Spleen (tissue), 11 donors: ENCODE measurements around the gene MAGI3. TPM values are rescaled to one million over a fixed set of nuclear protein-coding genes. Genes with fewer than 3 reads are reported as not detected.

ENCODE experiments used
- DNase-seq: peaks from one replicate; pipeline ENCODE4 v3.0.0-alpha.2; 2020
- H3K27ac ChIP-seq, 8 donors: fragments of 200-600 bp; sonication (generic) in 7 of 8; 1 replicate in 4 of 8; 2 replicates in 4 of 8; pipeline versions ENCODE4 v1.5.0 to v1.8.0; 2016 to 2021; ENCODE audit warnings: inconsistent platforms in 4 of 8, mild to moderate bottlenecking in 4 of 8, moderate library complexity in 1 of 8
- H3K27me3 ChIP-seq, 7 donors: fragments of 200-600 bp; sonication (generic) in 6 of 7; replicated peaks in 1 of 7; 1 replicate in 4 of 7; 2 replicates in 3 of 7; pipeline versions ENCODE4 v1.5.0 to v1.8.0; 2016 to 2021; ENCODE audit warnings: inconsistent platforms in 3 of 7, mild to moderate bottlenecking in 1 of 7
- H3K36me3 ChIP-seq, 6 donors: fragments of 200-600 bp; sonication (generic) in 5 of 6; 1 replicate in 4 of 6; 2 replicates in 2 of 6; pipeline versions ENCODE4 v1.5.0 to v1.8.0; 2016 to 2021; ENCODE audit warnings: inconsistent platforms in 2 of 6
- H3K4me1 ChIP-seq, 6 donors: fragments of 200-600 bp; sonication (generic) in 5 of 6; 1 replicate in 3 of 6; 2 replicates in 3 of 6; pipeline versions ENCODE4 v1.5.0 to v1.8.0; 2016 to 2021; ENCODE audit warnings: inconsistent platforms in 3 of 6
- H3K4me3 ChIP-seq, 8 donors: fragments of 200-600 bp; sonication (generic) in 7 of 8; 1 replicate in 4 of 8; 2 replicates in 4 of 8; pipeline versions ENCODE4 v1.5.0 to v1.8.0; 2016 to 2021; ENCODE audit warnings: inconsistent platforms in 4 of 8, mild to moderate bottlenecking in 4 of 8, moderate library complexity in 2 of 8
- H3K9me3 ChIP-seq, 8 donors: fragments of 200-600 bp; sonication (generic) in 7 of 8; 1 replicate in 4 of 8; 2 replicates in 4 of 8; pipeline versions ENCODE4 v1.5.0 to v1.8.0; 2016 to 2021; ENCODE audit warnings: inconsistent platforms in 4 of 8
- POLR2A ChIP-seq, 3 donors: fragments of 450-650 bp; IDR thresholded peaks; one replicate each; pipeline ENCODE4 v1.5.1; 2017; ENCODE audit warnings: antibody characterized with exemption in 3 of 3, mild to moderate bottlenecking in 1 of 3
- POLR2AphosphoS5 ChIP-seq, 3 donors: sonication (generic); formaldehyde crosslinking; IDR thresholded peaks; one replicate each; pipeline ENCODE4 v1.5.1; 2017; ENCODE audit warnings: antibody characterized with exemption in 3 of 3
- WGBS, 5 donors: extraction: QIAGEN DNeasy Blood & Tissue Kit in 3 of 5; methylation state at CpG; one replicate each; pipeline versions ENCODE4 v1.1.5 to v1.1.7; 2013 to 2018; 5-methylcytosine and 5-hydroxymethylcytosine counted together
- intact Hi-C: fragments of 100-400 bp; cut with DNase I; formaldehyde crosslinking; loops from one replicate; pipeline ENCODE4 v1.15.0; 2023; ENCODE audit warnings: low total_unique reads
- polyA plus RNA-seq, 3 donors: library from polyadenylated mRNA; stranded (reverse); fragments of 200-250 nt; gene quantifications; one replicate each; pipeline ENCODE4 v1.2.1, GENCODE V29; 2013
- total RNA-seq, 7 donors: library from RNA; depleted of rRNA in 3 of 7; stranded (reverse); fragments of >200 nt in 3 of 7; fragmentation: NEBNext Ultra II Directional in 4 of 7; extraction: Animal tissue kit (Norgen Biotek cat#: 25700) in 4 of 7; gene quantifications; one replicate each; pipeline versions ENCODE4 v1.1.0 to v1.2.1, GENCODE V29; 2016 to 2021
- TF ChIP-seq, protein P1 (sequence below), 11 experiments: fragments of 200-600 bp in 7 of 11; fragments of 450-650 bp in 4 of 11; sonication (generic) in 4 of 11; IDR thresholded peaks in 8 of 11; conservative IDR thresholded peaks in 3 of 11; 1 replicate in 7 of 11; 2 replicates in 4 of 11; pipeline versions ENCODE4 v1.4.0 to v1.8.0; 2016 to 2021; ENCODE audit warnings: antibody characterized with exemption in 11 of 11, inconsistent platforms in 4 of 11, mild to moderate bottlenecking in 1 of 11
- donor health status: healthy with polysubstance abuse.
- donor health status: DM: no; HTN: no; CAD: no; lungs with moderate emphysema.
- donor health status: DM: no; HTN: no; CAD: no.
- donor health status: Bipolar disorder and iron deficiency.
- donor health status: healthy.
- donor health status: DM: no; HTN: no; CAD: no.
- donor health status: DM: yes; HTN: yes; CAD: no.

MAGI3 gene
- total and polyA plus RNA-seq, 10 donors: 0.74 to 16.3 (median 9.9) TPM

DNA sequence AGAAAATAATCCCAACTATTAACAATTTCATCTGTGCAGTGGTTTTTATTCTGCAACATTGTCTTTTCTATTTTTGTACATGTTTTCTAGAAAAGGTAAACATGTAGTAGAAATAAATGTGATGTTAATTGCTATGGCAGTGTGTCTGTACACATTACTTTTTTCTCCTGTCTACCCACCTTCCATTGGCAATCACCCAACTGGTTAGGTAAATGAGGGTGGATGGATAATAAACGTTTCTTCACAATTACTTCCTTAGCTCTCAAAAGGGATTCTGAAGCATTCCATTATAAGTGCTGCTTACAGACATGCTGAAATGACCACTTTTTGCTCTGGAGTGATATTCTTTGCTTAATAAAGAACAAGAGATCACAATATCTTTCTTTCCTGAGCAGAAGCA lies 61.4 kb downstream of the MAGI3 start:
- no peak overlapping the region for H3K4me3 ChIP-seq
- WGBS, 5 donors: 0 to 18% (median 6%) methylated on average over 1 of the region's 1 CpG
- no peaks in the 10 kb centered on the region for H3K36me3 ChIP-seq
- H3K27me3 ChIP-seq: no peaks in the 10 kb centered on the region
- TF ChIP-seq, protein P1, sequence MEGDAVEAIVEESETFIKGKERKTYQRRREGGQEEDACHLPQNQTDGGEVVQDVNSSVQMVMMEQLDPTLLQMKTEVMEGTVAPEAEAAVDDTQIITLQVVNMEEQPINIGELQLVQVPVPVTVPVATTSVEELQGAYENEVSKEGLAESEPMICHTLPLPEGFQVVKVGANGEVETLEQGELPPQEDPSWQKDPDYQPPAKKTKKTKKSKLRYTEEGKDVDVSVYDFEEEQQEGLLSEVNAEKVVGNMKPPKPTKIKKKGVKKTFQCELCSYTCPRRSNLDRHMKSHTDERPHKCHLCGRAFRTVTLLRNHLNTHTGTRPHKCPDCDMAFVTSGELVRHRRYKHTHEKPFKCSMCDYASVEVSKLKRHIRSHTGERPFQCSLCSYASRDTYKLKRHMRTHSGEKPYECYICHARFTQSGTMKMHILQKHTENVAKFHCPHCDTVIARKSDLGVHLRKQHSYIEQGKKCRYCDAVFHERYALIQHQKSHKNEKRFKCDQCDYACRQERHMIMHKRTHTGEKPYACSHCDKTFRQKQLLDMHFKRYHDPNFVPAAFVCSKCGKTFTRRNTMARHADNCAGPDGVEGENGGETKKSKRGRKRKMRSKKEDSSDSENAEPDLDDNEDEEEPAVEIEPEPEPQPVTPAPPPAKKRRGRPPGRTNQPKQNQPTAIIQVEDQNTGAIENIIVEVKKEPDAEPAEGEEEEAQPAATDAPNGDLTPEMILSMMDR (IDR thresholded peaks at IDR 0.05 in 8 of 11, conservative IDR thresholded peaks at IDR 0.05 in 3 of 11): no peak
- TF ChIP-seq POLR2A (IDR thresholded peaks at IDR 0.05) (no peak), POLR2AphosphoS5 (IDR thresholded peaks at IDR 0.05) (no peak)
- no peak for DNase-seq
- H3K4me1 ChIP-seq: no peaks in the 10 kb centered on the region
- intact Hi-C loops: loop anchor here (10.0 kb wide), 1 partner anchor 307 kb away; no protein-coding TSS in a partner anchor
- no peaks in the 10 kb centered on the region for H3K9me3 ChIP-seq
- no peak overlapping the region for H3K27ac ChIP-seq

DNA sequence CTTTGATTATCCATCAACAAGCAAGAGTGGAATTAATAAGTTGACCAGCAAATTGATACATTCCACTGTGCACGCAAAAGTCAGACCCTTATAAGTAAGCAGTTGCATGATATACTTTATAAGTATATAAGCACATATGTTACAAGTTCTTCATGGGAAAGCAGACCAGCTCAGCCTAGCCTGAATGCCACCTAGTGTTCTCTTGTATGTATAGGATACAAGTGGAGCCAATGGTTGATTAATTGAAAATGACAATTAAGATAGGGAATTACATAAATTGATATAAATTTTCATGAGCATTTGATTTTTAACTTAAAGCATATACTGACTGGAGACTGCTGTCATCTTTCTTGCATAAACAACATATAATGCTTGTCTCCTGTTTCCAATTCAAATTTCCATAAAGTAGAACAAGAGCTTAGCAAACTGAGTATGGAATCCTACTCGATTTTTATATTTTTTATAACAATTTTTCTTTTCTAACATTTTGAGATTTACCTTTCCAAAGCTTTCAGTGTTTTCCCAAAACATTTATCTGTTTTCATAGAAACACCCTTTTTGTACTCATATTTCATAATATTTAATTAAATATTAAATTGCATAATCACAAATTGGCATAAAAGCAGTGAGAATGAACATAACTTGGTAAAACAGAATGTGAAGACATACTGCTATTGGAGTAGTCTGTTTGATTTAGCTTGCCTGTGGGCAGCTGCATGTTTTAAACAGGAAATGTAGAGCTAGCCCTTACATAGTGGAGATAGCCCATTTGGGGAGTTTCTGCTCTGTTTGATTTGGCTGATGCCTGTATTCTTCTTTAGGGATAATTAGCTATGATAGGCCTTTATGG lies 62.8 kb downstream of the MAGI3 start:
- 68 to 76% (median 75%) methylated on average over 2 of the region's 2 CpGs for WGBS, 5 donors
- no peaks in the 10 kb centered on the region for H3K36me3 ChIP-seq
- TF ChIP-seq, protein P1 (IDR thresholded peaks at IDR 0.05 in 8 of 11, conservative IDR thresholded peaks at IDR 0.05 in 3 of 11): peak in 6 of 11 experiments; percentile 1 to 44 (median 28)
- no peak for TF ChIP-seq POLR2A (IDR thresholded peaks at IDR 0.05)
- no peak for TF ChIP-seq POLR2AphosphoS5 (IDR thresholded peaks at IDR 0.05)
- H3K4me1 ChIP-seq: no peaks in the 10 kb centered on the region
- H3K27me3 ChIP-seq: no peaks in the 10 kb centered on the region
- H3K9me3 ChIP-seq: no peaks in the 10 kb centered on the region
- intact Hi-C loops: loop anchor here (10.0 kb wide), 1 partner anchor 308 kb away; no protein-coding TSS in a partner anchor
- H3K27ac ChIP-seq: no peak overlapping the region
- H3K4me3 ChIP-seq: no peak overlapping the region
- DNase-seq: no peak

DNA sequence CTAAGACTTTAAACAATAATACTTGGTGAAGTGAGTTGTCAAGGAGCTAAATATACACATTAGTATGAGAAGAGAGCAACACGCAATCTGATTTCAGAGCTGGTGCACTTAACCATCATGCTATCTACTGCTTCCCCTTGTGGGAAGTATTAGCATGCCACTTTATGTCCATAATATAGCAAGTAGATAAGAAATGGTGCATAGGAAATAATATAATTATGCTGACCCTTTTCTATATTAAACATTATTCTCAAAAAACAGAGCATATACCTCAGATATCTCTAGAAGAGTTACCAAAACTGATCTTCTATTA lies 63.4 kb downstream of the MAGI3 start:
- no peak for TF ChIP-seq POLR2A (IDR thresholded peaks at IDR 0.05)
- no peak for TF ChIP-seq POLR2AphosphoS5 (IDR thresholded peaks at IDR 0.05)
- TF ChIP-seq, protein P1 (IDR thresholded peaks at IDR 0.05 in 8 of 11, conservative IDR thresholded peaks at IDR 0.05 in 3 of 11): no peak
- H3K27ac ChIP-seq: no peak overlapping the region
- H3K27me3 ChIP-seq: no peaks in the 10 kb centered on the region
- H3K4me3 ChIP-seq: no peak overlapping the region
- intact Hi-C loops: loop anchor here (10.0 kb wide), 1 partner anchor 309 kb away; no protein-coding TSS in a partner anchor
- 85 to 97% (median 89%) methylated on average over 1 of the region's 1 CpG for WGBS, 5 donors
- H3K9me3 ChIP-seq: no peaks in the 10 kb centered on the region
- H3K4me1 ChIP-seq: no peaks in the 10 kb centered on the region
- no peak for DNase-seq
- no peaks in the 10 kb centered on the region for H3K36me3 ChIP-seq

DNA sequence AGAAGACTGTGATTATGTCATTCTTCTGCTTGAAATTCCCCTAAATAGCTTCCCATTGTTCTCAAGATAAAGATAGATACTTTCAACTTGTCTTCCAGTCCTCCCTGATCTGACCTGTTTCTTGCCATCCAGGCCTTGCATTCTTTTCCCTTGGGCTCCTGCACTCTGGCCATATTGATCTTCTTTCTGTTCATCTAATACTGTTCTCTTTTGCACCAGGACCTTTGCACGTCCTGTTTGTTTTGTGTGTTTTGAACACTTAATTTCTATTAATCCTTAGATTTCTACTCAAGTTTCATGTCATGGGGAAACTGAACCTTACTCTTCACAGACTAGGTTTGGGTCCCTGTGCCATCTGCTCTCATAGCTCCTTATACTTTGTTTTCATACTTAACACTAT lies 65.1 kb downstream of the MAGI3 start:
- WGBS, 5 donors: 87 to 100% (median 89%) methylated on average over 1 of the region's 1 CpG
- H3K27ac ChIP-seq: no peak overlapping the region

More for the DNA sequence above, 65.1 kb downstream of the MAGI3 start:
- H3K27me3 ChIP-seq: no peaks in the 10 kb centered on the region
- TF ChIP-seq POLR2AphosphoS5 (IDR thresholded peaks at IDR 0.05) (no peak), POLR2A (IDR thresholded peaks at IDR 0.05) (no peak)
- TF ChIP-seq, protein P1 (IDR thresholded peaks at IDR 0.05 in 8 of 11, conservative IDR thresholded peaks at IDR 0.05 in 3 of 11): no peak
- intact Hi-C loops: loop anchor here (10.0 kb wide), 1 partner anchor 311 kb away; no protein-coding TSS in a partner anchor
- H3K4me3 ChIP-seq: no peak overlapping the region
- DNase-seq: no peak
- H3K9me3 ChIP-seq: no peaks in the 10 kb centered on the region
- H3K36me3 ChIP-seq: no peaks in the 10 kb centered on the region
- no peaks in the 10 kb centered on the region for H3K4me1 ChIP-seq
